IMR-90 (cell line): ENCODE results near the gene BLVRB. TPM values are rescaled to one million over a fixed set of nuclear protein-coding genes. Genes with fewer than 3 reads are reported as not detected.

Experiments
- ATAC-seq: fragments of 200-7000 bp; cut with Tn5 transposase; 2 replicates; pipeline ENCODE4 v1.9.1; 2020; ENCODE audit warnings: low read depth, mild to moderate bottlenecking, moderate library complexity
- BruUV-seq: library from RNA; stranded (reverse); fragments of 400-500 nt; replicated peaks from 2 replicates; lab custom pipeline; 2021; lab: Mats Ljungman, UMichigan
- CTCF ChIA-PET: fragments of 300-600 bp; formaldehyde crosslinking; extraction: SDS; loops from one replicate; lab custom pipeline; 2021; ENCODE audit warnings: antibody characterized with exemption; lab: Yijun Ruan, JAX
- POLR2A ChIA-PET: fragments of 300-600 bp; sonication (Branson Sonifier 250); formaldehyde crosslinking; loops from one replicate; lab custom pipeline; 2022; ENCODE audit warnings: antibody characterized with exemption; ENCODE audit not compliant: unreplicated experiment; lab: Charles Lee
- DNase-seq: peaks from one replicate; pipeline ENCODE4 v3.0.0; 2013
- H2AFZ ChIP-seq: replicated peaks from 2 replicates; pipeline ENCODE3; 2013; ENCODE audit warnings: low read length, mild to moderate bottlenecking; ENCODE audit not compliant: poor library complexity
- H2AK5ac ChIP-seq: 2 replicates; pipeline ENCODE4 v1.6.1; 2013; ENCODE audit warnings: low read depth, low read length, inconsistent platforms
- H2AK9ac ChIP-seq: replicated peaks from 2 replicates; pipeline ENCODE3; 2013; ENCODE audit warnings: mild to moderate bottlenecking, low read depth, low read length, moderate library complexity; ENCODE audit not compliant: poor library complexity
- H2BK120ac ChIP-seq: 2 replicates; pipeline ENCODE4 v1.6.1; 2013; ENCODE audit warnings: low read depth, low read length, inconsistent platforms
- H2BK15ac ChIP-seq: 3 replicates; pipeline ENCODE4 v1.6.1; 2013; ENCODE audit warnings: low read depth, low read length, inconsistent platforms
- H2BK20ac ChIP-seq: 2 replicates; pipeline ENCODE4 v1.6.1; 2013; ENCODE audit warnings: low read depth, mild to moderate bottlenecking, inconsistent platforms, low read length, moderate library complexity
- H2BK5ac ChIP-seq: 2 replicates; pipeline ENCODE4 v1.6.1; 2013; ENCODE audit warnings: mild to moderate bottlenecking, low read depth, low read length, inconsistent platforms; ENCODE audit not compliant: poor library complexity, severe bottlenecking
- H3K14ac ChIP-seq: replicated peaks from 2 replicates; pipeline ENCODE4 v1.6.1; 2013; ENCODE audit warnings: low read depth, low read length, inconsistent platforms
- H3K18ac ChIP-seq: 2 replicates; pipeline ENCODE4 v1.6.1; 2013; ENCODE audit warnings: low read depth, low read length, control low read depth
- H3K23ac ChIP-seq: 2 replicates; pipeline ENCODE4 v1.6.1; 2013; ENCODE audit warnings: low read depth, low read length, inconsistent platforms
- H3K27ac ChIP-seq: 2 replicates; pipeline ENCODE4 v1.5.1; 2013; ENCODE audit warnings: mild to moderate bottlenecking, control low read depth, low read length; ENCODE audit not compliant: insufficient read depth
- H3K27me3 ChIP-seq: 2 replicates; pipeline ENCODE4 v1.6.1; 2013; ENCODE audit warnings: low read length; ENCODE audit not compliant: control insufficient read depth, insufficient read depth
- H3K36me3 ChIP-seq: 2 replicates; pipeline ENCODE4 v1.6.1; 2013; ENCODE audit warnings: low read length, mixed read lengths; ENCODE audit not compliant: control insufficient read depth, insufficient read depth
- H3K4ac ChIP-seq: 2 replicates; pipeline ENCODE4 v1.6.1; 2013; ENCODE audit warnings: low read depth, low read length, inconsistent platforms
- H3K4me1 ChIP-seq: 2 replicates; pipeline ENCODE4 v1.6.1; 2013; ENCODE audit warnings: low read length, mixed read lengths; ENCODE audit not compliant: control insufficient read depth, insufficient read depth
- H3K4me2 ChIP-seq: 2 replicates; pipeline ENCODE4 v1.6.1; 2013; ENCODE audit warnings: low read depth, mild to moderate bottlenecking, control low read depth, low read length, moderate library complexity
- H3K4me3 ChIP-seq: 2 replicates; pipeline ENCODE4 v1.5.1; 2013; ENCODE audit warnings: low read depth, mild to moderate bottlenecking, control low read depth, low read length, moderate library complexity; ENCODE audit not compliant: insufficient read depth
- H3K56ac ChIP-seq: 2 replicates; pipeline ENCODE4 v1.6.1; 2013; ENCODE audit warnings: low read length, inconsistent platforms; ENCODE audit not compliant: insufficient read depth; ENCODE audit errors: extremely low read depth
- H3K79me1 ChIP-seq, 2 experiments: 2 replicates each; pipeline ENCODE4 v1.6.1; 2013; ENCODE audit warnings: low read length in 2 of 2, inconsistent platforms in 1 of 2, low read depth in 1 of 2
- H3K9ac ChIP-seq: 2 replicates; pipeline ENCODE4 v1.6.1; 2013; ENCODE audit warnings: low read depth, low read length, control low read depth
- H3K9me1 ChIP-seq: 2 replicates; pipeline ENCODE4 v1.6.1; 2013; ENCODE audit warnings: low read length, inconsistent platforms; ENCODE audit not compliant: insufficient read depth
- H3K9me3 ChIP-seq: 2 replicates; pipeline ENCODE4 v1.6.1; 2013; ENCODE audit warnings: low read length; ENCODE audit not compliant: control insufficient read depth, insufficient read depth
- H4K20me1 ChIP-seq: 2 replicates; pipeline ENCODE4 v1.6.1; 2013; ENCODE audit warnings: low read length, inconsistent platforms; ENCODE audit not compliant: insufficient read depth
- H4K5ac ChIP-seq: 2 replicates; pipeline ENCODE4 v1.6.1; 2013; ENCODE audit warnings: mild to moderate bottlenecking, low read depth, low read length, control low read depth
- H4K8ac ChIP-seq, 2 experiments: 2 replicates each; pipeline ENCODE4 v1.6.1; 2013; ENCODE audit warnings: low read depth in 2 of 2, low read length in 2 of 2, control low read depth in 1 of 2, inconsistent platforms in 1 of 2
- H4K91ac ChIP-seq: 2 replicates; pipeline ENCODE4 v1.6.1; 2013; ENCODE audit warnings: low read depth, low read length, inconsistent platforms; ENCODE audit not compliant: insufficient read depth
- MAZ ChIP-seq: IDR thresholded peaks from 2 replicates; pipeline ENCODE4 v1.6.1; 2012; ENCODE audit warnings: low read depth, mild to moderate bottlenecking, low read length, improper control_type of control experiment, moderate library complexity, borderline replicate concordance
- WGBS, 2 experiments: methylation state at CpG; one replicate each; pipeline versions ENCODE4 v1.1.5 to v1.1.7; 2013; ENCODE audit warnings: missing lambda C conversion rate in 2 of 2; ENCODE audit not compliant: insufficient read length in 1 of 2; ENCODE audit errors: extremely low coverage in 2 of 2; 5-methylcytosine and 5-hydroxymethylcytosine counted together
- dilution Hi-C: fragments of 300-500 bp; cut with HindIII; formaldehyde crosslinking; loops from one replicate; pipeline ENCODE4 v1.14.3; 2018; ENCODE audit warnings: low sequenced_read_pairs; ENCODE audit not compliant: unreplicated experiment
- in situ Hi-C: fragments of 300-500 bp; cut with MboI; formaldehyde crosslinking; loops from 3 replicates; pipeline ENCODE4 v1.14.3; 2019; ENCODE audit warnings: low sequenced_read_pairs, inconsistent platforms, mixed read lengths
- intact Hi-C: fragments of 100-400 bp; cut with micrococcal nuclease; formaldehyde crosslinking; loops from 2 replicates; pipeline ENCODE4 v1.10.0; 2022
- polyA plus RNA-seq, 3 experiments: library from polyadenylated mRNA; depleted of rRNA; stranded (reverse); fragments of >200 nt; gene quantifications; 2 replicates each; pipeline ENCODE4 v1.2.3, GENCODE V29; 2012; ENCODE audit warnings: low replicate concordance in 1 of 3
- total RNA-seq: library from RNA; depleted of rRNA; stranded (reverse); fragments of >200 nt; gene quantifications from 2 replicates; pipeline ENCODE4 v1.2.3, GENCODE V29; 2012

The BLVRB gene
- total and polyA plus RNA-seq, 2 of the 4 experiments (the other 2 are of a cell fraction) = 65.2 to 102 TPM

GRCh38 chr19:40503320-40503695, 37.8 kb upstream of the BLVRB start:
- H3K4ac ChIP-seq = no peak overlapping the region
- H2AK9ac ChIP-seq = no peak overlapping the region
- H3K36me3 ChIP-seq = no peaks in the 10 kb centered on the region
- no TSS peak for BruUV-seq
- H2BK20ac ChIP-seq = no peak overlapping the region
- CTCF ChIA-PET = no interaction called here
- ATAC-seq (no peak), DNase-seq (no peak)
- no peak overlapping the region for H2AK5ac ChIP-seq
- H3K56ac ChIP-seq = no peak overlapping the region
- no peak overlapping the region for H3K4me2 ChIP-seq
- POLR2A ChIA-PET = no interaction called here
- no peak overlapping the region for H2BK15ac ChIP-seq
- no peaks in the 10 kb centered on the region for H3K9me1 ChIP-seq
- no peak overlapping the region for H3K14ac ChIP-seq
- H2AFZ ChIP-seq = no peak overlapping the region
- dilution Hi-C loops = no loop called here
- no peak overlapping the region for H3K23ac ChIP-seq
- no peak overlapping the region for H4K5ac ChIP-seq
- no peaks in the 10 kb centered on the region for H3K9me3 ChIP-seq
- H3K4me3 ChIP-seq = no peak overlapping the region
- no peak overlapping the region for H4K8ac ChIP-seq
- H3K4me1 ChIP-seq = no peaks in the 10 kb centered on the region
- no peak overlapping the region for H3K18ac ChIP-seq
- no peak overlapping the region for H3K27ac ChIP-seq
- no peaks in the 10 kb centered on the region for H3K79me1 ChIP-seq
- H4K91ac ChIP-seq = no peak overlapping the region
- H3K27me3 ChIP-seq = peaks cover 28% of the 10 kb centered on the region
- intact Hi-C loops = no loop called here
- no CpG with 5 or more reads among the region's 1 CpG for WGBS, 2 experiments
- H2BK120ac ChIP-seq = no peak overlapping the region
- H4K20me1 ChIP-seq = no peaks in the 10 kb centered on the region
- in situ Hi-C loops = loop anchor here (25.0 kb wide), 2 partner anchors 191 to 366 kb away; no protein-coding TSS in a partner anchor
- H2BK5ac ChIP-seq = no peak overlapping the region
- H3K9ac ChIP-seq = no peak overlapping the region
- no peak for TF ChIP-seq MAZ
